T-helper 2 cell (primary cell): Measurements from ENCODE around the gene TNFAIP2.
"Not testable (repeated sequence)": the region's sequence is repeated elsewhere in the genome, so short reads cannot be mapped to it uniquely, and the experiment has no call there.

Experiments used
- DNase-seq, 5 experiments: peaks; one replicate each; pipeline versions ENCODE4 v3.0.0 to v3.0.0-alpha.2; 2012 to 2022

Gene TNFAIP2

GRCh38 chr14:103107941-103108748 is 15.1 kb upstream of the TNFAIP2 start:
- DNase-seq: no peak

GRCh38 chr14:103108749-103109207 is 14.5 kb upstream of the TNFAIP2 start:
- DNase-seq: no peak

- no peak for DNase-seq
Observed at GRCh38 chr14:103109535-103110441, 13.5 kb upstream of the TNFAIP2 start.

GRCh38 chr14:103110681-103111231 is 12.5 kb upstream of the TNFAIP2 start:
- no peak for DNase-seq

- no peak for DNase-seq
Observed at GRCh38 chr14:103111232-103111868, 11.9 kb upstream of the TNFAIP2 start.

- no peak for DNase-seq
Observed at GRCh38 chr14:103112400-103113243, 10.6 kb upstream of the TNFAIP2 start.

GRCh38 chr14:103113303-103113702 is 10.0 kb upstream of the TNFAIP2 start:
- DNase-seq: no peak

- no peak for DNase-seq
Observed at GRCh38 chr14:103113774-103114173, 9.5 kb upstream of the TNFAIP2 start.

GRCh38 chr14:103115086-103115679 is 8.1 kb upstream of the TNFAIP2 start:
- DNase-seq: peak in 1 of 5 experiments; percentile 28

- no peak for DNase-seq
Observed at GRCh38 chr14:103115845-103116572, 7.3 kb upstream of the TNFAIP2 start.

- DNase-seq: no peak
Observed at GRCh38 chr14:103116636-103117035, 6.6 kb upstream of the TNFAIP2 start.

GRCh38 chr14:103117499-103117898 is 5.8 kb upstream of the TNFAIP2 start:
- not testable (repeated sequence) for DNase-seq

- DNase-seq: no peak
Observed at GRCh38 chr14:103118018-103118662, 5.1 kb upstream of the TNFAIP2 start.

GRCh38 chr14:103118663-103119404 is 4.4 kb upstream of the TNFAIP2 start:
- DNase-seq: no peak

GRCh38 chr14:103119527-103119926 is 3.7 kb upstream of the TNFAIP2 start:
- DNase-seq: not testable (repeated sequence)

GRCh38 chr14:103121121-103121845 is 2.0 kb upstream of the TNFAIP2 start:
- no peak for DNase-seq

GRCh38 chr14:103121846-103122584 is 1.2 kb upstream of the TNFAIP2 start:
- no peak for DNase-seq

GRCh38 chr14:103122585-103122946 is 695 bp upstream of the TNFAIP2 start:
- no peak for DNase-seq
